AG09309 (cell line): ENCODE data around the gene CYP27C1.
"Not testable (repeated sequence)": the region's sequence is repeated elsewhere in the genome, so short reads cannot be mapped to it uniquely, and the experiment has no call there.

Experiments used
- DNase-seq: peaks from one replicate; pipeline ENCODE4 v3.0.0-alpha.2; 2010; ENCODE audit warnings: low read depth
- H3K4me3 ChIP-seq: 2 replicates; pipeline ENCODE4 v1.5.1; 2011; ENCODE audit warnings: mild to moderate bottlenecking, low read depth, low read length, moderate library complexity; ENCODE audit not compliant: control insufficient read depth
- CTCF ChIP-seq: IDR thresholded peaks from 2 replicates; pipeline ENCODE4 v1.5.1; 2011; ENCODE audit warnings: mild to moderate bottlenecking, low read depth, low read length, inconsistent platforms; ENCODE audit not compliant: insufficient read depth, control insufficient read depth; ENCODE audit errors: missing control alignments

CYP27C1 gene

GRCh38 chr2:127165539-127165935 lies 54.6 kb downstream of the CYP27C1 start:
- DNase-seq, result no peak
- no peak for TF ChIP-seq CTCF

GRCh38 chr2:127164761-127165538 lies 55.1 kb downstream of the CYP27C1 start:
- no peak overlapping the region for H3K4me3 ChIP-seq
- no peak for TF ChIP-seq CTCF
- no peak for DNase-seq

More at GRCh38 chr2:127165539-127165935, 54.6 kb downstream of the CYP27C1 start:
- no peak overlapping the region for H3K4me3 ChIP-seq

GRCh38 chr2:127163921-127164320 lies 56.2 kb downstream of the CYP27C1 start:
- no peak overlapping the region for H3K4me3 ChIP-seq
- no peak for DNase-seq
- no peak for TF ChIP-seq CTCF

- not testable (repeated sequence) for DNase-seq, H3K4me3 ChIP-seq
Measured at GRCh38 chr2:127163090-127163406, 57.1 kb downstream of the CYP27C1 start.

GRCh38 chr2:127162261-127163089 lies 57.6 kb downstream of the CYP27C1 start:
- no peak for TF ChIP-seq CTCF
- H3K4me3 ChIP-seq, result no peak overlapping the region
- DNase-seq, result no peak

- no peak for TF ChIP-seq CTCF
- no peak overlapping the region for H3K4me3 ChIP-seq
- DNase-seq, result no peak
Measured at GRCh38 chr2:127161176-127162136, 58.6 kb downstream of the CYP27C1 start.
